Duodenal mucosa (tissue), 2 donors: ENCODE data around the gene RASAL2.
"Not testable (repeated sequence)": the region's sequence is repeated elsewhere in the genome, so short reads cannot be mapped to it uniquely, and the experiment has no call there.

Experiments used
- H3K27ac ChIP-seq: one replicate; pipeline ENCODE4 v1.7.0; 2013; ENCODE audit warnings: low read depth, low read length
- H3K27me3 ChIP-seq, 2 donors: one replicate each; pipeline ENCODE4 v1.7.0; 2013; ENCODE audit warnings: low read length in 2 of 2, control low read depth in 1 of 2; ENCODE audit not compliant: insufficient read depth in 2 of 2, control insufficient read depth in 1 of 2
- H3K36me3 ChIP-seq, 2 donors: one replicate each; pipeline ENCODE4 v1.7.0; 2013; ENCODE audit warnings: low read length in 2 of 2, control low read depth in 1 of 2; ENCODE audit not compliant: insufficient read depth in 2 of 2, control insufficient read depth in 1 of 2
- H3K4me1 ChIP-seq, 2 donors: one replicate each; pipeline ENCODE4 v1.7.0; 2013; ENCODE audit warnings: low read length in 2 of 2, control low read depth in 1 of 2; ENCODE audit not compliant: insufficient read depth in 2 of 2, control insufficient read depth in 1 of 2
- H3K4me3 ChIP-seq, 2 donors: one replicate each; pipeline ENCODE4 v1.7.0; 2013; ENCODE audit warnings: low read length in 2 of 2, low read depth in 1 of 2
- H3K9ac ChIP-seq, 2 donors: one replicate each; pipeline ENCODE4 v1.7.0; 2013; ENCODE audit warnings: low read length in 2 of 2, low read depth in 1 of 2
- H3K9me3 ChIP-seq, 2 donors: one replicate each; pipeline ENCODE4 v1.7.0; 2013; ENCODE audit warnings: low read length in 2 of 2, control low read depth in 1 of 2; ENCODE audit not compliant: control insufficient read depth in 1 of 2

Gene RASAL2

DNA sequence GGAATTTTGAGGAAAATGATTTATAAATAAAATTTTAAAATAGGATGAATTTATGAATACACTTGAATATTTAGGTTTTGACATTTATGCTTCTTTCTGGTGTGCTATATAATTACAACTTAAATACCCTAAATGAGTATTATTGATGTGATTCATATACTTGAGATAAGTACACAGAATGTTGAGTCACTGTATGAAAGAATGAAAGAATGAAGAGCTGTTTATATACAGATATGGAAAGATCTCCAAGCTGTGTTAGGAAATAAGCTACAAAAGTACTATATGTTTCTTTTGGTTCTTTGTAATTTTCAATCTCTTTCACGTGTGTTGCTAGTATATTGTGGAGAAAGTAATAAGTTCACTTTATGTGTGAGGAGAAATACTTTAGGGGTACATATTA, 147.2 kb downstream of the RASAL2 start:
- no peaks in the 10 kb centered on the region for H3K27me3 ChIP-seq
- H3K36me3 ChIP-seq = no peaks in the 10 kb centered on the region
- no peaks in the 10 kb centered on the region for H3K9me3 ChIP-seq
- H3K4me1 ChIP-seq = no peaks in the 10 kb centered on the region
- H3K27ac ChIP-seq = no peak overlapping the region
- no peak overlapping the region for H3K9ac ChIP-seq
- H3K4me3 ChIP-seq = no peak overlapping the region

DNA sequence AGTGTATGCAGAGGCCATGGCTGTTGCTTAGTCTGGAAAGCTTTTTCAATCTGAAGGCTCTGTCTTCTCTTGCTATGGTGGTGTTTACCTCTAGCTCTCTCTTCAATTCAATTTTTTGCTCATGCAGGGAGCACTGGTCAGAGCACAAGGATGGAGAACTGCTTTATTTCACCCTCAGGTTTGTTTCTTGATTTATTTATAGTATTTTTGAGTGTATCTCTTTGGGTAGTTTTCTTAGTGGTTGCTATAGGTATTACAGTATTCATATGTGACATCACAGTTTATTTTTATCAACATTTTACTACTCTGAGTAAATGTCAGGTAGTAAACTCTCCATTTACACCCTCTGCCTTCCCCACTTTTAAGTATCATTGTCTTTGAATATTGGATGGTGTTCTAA, 147.9 kb downstream of the RASAL2 start:
- no peak overlapping the region for H3K4me3 ChIP-seq
- H3K9me3 ChIP-seq = no peaks in the 10 kb centered on the region
- H3K27ac ChIP-seq = no peak overlapping the region
- no peaks in the 10 kb centered on the region for H3K4me1 ChIP-seq
- H3K9ac ChIP-seq = no peak overlapping the region
- H3K36me3 ChIP-seq = no peaks in the 10 kb centered on the region
- H3K27me3 ChIP-seq = no peaks in the 10 kb centered on the region

DNA sequence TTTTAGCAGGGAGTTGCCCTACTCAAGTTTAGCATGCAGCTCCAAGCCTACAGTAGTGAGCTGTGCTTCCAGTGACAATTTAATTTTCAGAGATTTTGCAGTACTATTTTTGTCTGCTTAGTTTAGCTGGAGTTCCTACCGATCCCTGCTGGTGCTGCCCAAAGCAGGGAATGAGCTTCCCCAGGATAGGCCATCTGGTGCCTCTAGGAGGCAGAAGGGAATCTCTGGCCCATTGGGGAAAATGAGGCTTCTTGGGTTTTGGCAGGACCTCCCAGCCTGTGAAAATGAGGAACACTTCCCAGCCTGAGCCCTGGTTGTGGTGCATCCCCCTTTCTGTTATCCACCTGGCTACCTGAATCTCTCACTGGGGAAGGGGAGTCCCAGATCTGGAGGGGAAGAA, 149.2 kb downstream of the RASAL2 start:
- H3K9me3 ChIP-seq = no peaks in the 10 kb centered on the region
- no peaks in the 10 kb centered on the region for H3K36me3 ChIP-seq
- no peak overlapping the region for H3K9ac ChIP-seq
- H3K4me3 ChIP-seq = no peak overlapping the region
- H3K27ac ChIP-seq = no peak overlapping the region
- H3K27me3 ChIP-seq = no peaks in the 10 kb centered on the region
- H3K4me1 ChIP-seq = no peaks in the 10 kb centered on the region

DNA sequence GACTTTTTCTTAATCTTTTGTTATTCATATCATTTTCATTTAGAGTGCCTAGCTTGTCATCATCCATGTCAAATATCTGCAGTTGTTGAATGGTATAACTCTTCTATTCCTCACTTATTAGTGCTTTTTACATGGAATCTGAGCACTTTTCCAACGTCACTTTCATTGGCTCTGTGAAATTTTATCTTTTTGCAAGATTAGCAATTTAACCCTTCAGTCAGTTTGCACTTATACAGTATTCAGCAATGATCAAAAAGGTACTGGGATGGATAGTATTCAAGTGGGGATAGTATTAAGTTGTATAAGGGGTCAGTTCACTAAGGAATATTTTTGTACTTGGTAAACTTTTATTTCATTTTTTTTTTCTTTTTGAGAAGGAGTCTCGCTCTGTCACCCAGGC, 150.0 kb downstream of the RASAL2 start:
- no peaks in the 10 kb centered on the region for H3K36me3 ChIP-seq
- no peaks in the 10 kb centered on the region for H3K9me3 ChIP-seq
- H3K9ac ChIP-seq = no peak overlapping the region
- no peak overlapping the region for H3K4me3 ChIP-seq
- no peaks in the 10 kb centered on the region for H3K27me3 ChIP-seq
- no peaks in the 10 kb centered on the region for H3K4me1 ChIP-seq
- H3K27ac ChIP-seq = no peak overlapping the region

DNA sequence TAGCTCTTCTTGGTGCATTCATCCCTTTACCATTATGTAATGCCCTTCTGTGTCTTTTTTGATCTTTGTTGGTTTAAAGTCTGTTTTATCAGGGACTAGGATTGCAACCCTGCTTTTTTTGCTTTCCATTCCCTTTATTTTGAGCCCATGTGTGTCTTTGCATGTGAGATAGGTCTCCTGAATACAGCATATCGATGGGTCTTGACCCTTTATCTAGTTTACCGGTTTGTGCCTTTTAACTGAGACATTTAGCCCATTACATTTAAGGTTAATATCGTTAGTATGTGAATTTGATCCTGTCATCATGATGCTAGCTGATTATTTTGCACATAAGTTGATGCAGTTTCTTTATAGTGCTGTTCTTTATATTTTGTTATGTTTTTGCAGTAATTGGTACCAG, 154.4 kb downstream of the RASAL2 start:
- not testable (repeated sequence) for H3K27ac ChIP-seq, H3K36me3 ChIP-seq, H3K4me1 ChIP-seq, H3K9me3 ChIP-seq, H3K9ac ChIP-seq, H3K27me3 ChIP-seq, H3K4me3 ChIP-seq

DNA sequence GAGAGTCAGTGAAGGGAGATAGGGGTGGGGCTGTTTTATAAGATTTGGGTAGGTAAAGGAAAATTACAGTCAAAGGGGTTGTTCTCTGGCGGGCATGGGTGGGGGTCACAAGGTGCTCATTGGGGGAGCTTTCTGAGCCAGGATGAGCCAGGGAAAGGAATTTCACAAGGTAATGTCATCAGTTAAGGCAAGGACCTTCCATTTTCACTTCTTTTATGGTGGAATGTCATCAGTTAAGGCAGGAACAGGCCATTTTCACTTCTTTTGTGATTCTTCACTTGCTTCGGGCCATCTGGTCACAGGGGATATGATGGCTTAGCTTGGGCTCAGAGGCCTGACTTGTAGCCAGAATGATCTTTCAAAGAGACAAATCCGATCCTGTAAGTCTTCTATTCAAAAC, 159.7 kb downstream of the RASAL2 start:
- not testable (repeated sequence) for H3K4me3 ChIP-seq, H3K36me3 ChIP-seq, H3K9me3 ChIP-seq, H3K27me3 ChIP-seq, H3K9ac ChIP-seq, H3K27ac ChIP-seq, H3K4me1 ChIP-seq

DNA sequence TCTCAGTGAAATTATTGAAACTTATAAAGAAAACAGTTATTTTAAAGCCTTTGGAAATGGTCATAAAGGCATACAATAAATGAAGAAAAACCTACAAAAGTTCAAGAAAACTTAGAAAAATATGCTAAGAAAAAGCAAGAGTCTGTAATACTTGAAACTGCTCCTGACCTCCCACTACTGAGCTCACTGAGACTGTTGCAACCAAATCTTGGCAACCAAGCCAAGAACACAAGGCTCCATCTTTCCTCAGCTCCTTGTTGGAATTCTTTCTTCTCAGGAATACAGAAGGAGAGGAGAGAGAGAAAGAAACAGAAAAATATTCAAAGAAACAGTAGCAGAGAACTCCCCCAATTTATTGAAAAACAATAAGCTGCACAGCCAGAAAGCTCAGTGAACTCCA, 160.5 kb downstream of the RASAL2 start:
- H3K27ac ChIP-seq = no peak overlapping the region
- no peak overlapping the region for H3K4me3 ChIP-seq
- peaks cover 0 to 3% of the 10 kb centered on the region in 2 donors for H3K9me3 ChIP-seq
- no peaks in the 10 kb centered on the region for H3K27me3 ChIP-seq
- H3K36me3 ChIP-seq = no peaks in the 10 kb centered on the region
- no peaks in the 10 kb centered on the region for H3K4me1 ChIP-seq
- H3K9ac ChIP-seq = no peak overlapping the region

DNA sequence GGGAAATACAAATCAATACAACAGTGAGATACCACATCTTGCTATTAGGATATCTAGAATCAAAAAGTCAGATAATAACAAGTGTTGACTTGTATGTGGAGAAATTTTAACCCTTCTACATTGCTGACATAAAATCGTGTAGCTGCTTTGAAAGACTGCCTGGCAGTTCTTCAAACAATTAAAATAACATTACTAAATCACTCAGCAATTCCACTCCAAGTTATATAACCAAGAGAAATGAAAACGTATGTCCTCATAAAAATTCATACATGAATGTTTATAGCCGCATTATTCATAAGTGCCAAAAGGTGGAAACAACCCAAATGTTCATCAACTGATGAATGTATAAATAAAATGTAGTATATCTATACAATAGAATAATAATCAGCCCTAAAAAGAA, 164.6 kb downstream of the RASAL2 start:
- no peak overlapping the region for H3K9ac ChIP-seq
- H3K9me3 ChIP-seq = no peaks in the 10 kb centered on the region
- H3K27ac ChIP-seq = no peak overlapping the region
- H3K4me1 ChIP-seq = peaks cover 0 to 4% of the 10 kb centered on the region in 2 donors
- H3K36me3 ChIP-seq = no peaks in the 10 kb centered on the region
- H3K4me3 ChIP-seq = no peak overlapping the region
- H3K27me3 ChIP-seq = no peaks in the 10 kb centered on the region

DNA sequence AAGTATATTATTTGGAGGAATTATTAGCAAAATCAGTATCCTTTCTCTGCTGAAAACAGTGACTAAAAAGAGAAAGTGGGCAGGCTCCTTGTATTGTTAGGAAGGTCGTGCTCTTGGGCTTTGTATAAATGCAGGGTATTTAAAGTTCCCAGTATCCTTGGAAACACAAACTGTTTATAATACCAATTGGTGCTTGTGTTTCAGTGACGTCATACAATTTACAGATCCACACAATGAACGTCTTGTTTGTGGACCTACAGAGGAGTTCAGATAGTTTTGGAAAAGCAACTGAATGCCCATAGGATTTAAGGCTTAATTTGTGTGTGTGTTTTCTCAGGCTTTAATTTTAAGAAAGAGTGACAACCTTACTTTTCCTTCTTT, 168.2 kb downstream of the RASAL2 start:
- H3K36me3 ChIP-seq = no peaks in the 10 kb centered on the region
- no peaks in the 10 kb centered on the region for H3K27me3 ChIP-seq
- H3K9me3 ChIP-seq = no peaks in the 10 kb centered on the region
- peaks cover 0 to 5% of the 10 kb centered on the region in 2 donors for H3K4me1 ChIP-seq
- no peak overlapping the region for H3K27ac ChIP-seq
- H3K9ac ChIP-seq = no peak overlapping the region
- H3K4me3 ChIP-seq = no peak overlapping the region

DNA sequence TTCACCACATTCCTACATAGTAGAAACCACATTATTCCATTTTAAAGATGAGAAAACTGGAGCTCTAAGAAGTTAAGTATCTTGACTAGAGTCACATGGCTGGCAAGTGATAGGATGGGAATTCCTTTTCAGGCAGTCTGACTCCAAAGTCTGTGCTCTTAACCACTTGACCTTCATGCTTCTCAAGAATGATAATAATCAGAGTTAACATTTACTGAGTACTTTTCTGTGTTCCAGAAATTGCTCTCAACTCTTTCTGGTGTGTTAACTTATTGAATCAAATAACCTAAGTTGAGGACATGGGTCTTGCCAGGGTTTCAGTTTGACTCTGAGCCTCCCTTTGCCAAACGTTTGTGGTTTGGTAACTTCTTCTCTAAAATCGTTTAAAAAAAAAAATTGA, 169.4 kb downstream of the RASAL2 start:
- Histone ChIP-seq H3K27me3 (no peaks in the 10 kb centered on the region), H3K27ac (no peak overlapping the region), H3K4me3 (no peak overlapping the region), H3K4me1 (peaks cover 0 to 5% of the 10 kb centered on the region in 2 donors), H3K9ac (no peak overlapping the region), H3K36me3 (no peaks in the 10 kb centered on the region), H3K9me3 (no peaks in the 10 kb centered on the region)

DNA sequence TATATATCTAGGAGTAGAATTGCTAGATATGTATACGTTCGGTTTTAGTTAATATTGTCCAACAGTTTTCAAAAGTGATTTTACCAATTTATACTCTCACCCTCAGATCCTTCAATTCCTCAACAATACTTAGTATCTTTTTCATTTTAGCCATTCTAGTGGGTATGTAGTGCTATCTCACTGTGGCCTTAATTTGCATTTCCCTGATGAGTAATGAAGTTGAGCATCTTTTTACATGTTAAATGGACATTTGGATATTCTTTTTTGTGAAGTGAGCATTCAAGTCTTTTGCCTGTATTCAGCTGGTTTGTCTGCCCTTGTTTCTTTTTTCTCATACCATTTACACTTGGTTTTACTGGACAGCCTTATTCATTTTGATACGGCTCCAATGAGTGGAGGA, 172.2 kb downstream of the RASAL2 start:
- Histone ChIP-seq H3K4me3 (no peak overlapping the region), H3K27me3 (no peaks in the 10 kb centered on the region), H3K4me1 (peaks cover 0 to 5% of the 10 kb centered on the region in 2 donors), H3K36me3 (no peaks in the 10 kb centered on the region), H3K27ac (no peak overlapping the region), H3K9me3 (no peaks in the 10 kb centered on the region), H3K9ac (no peak overlapping the region)
